GM21423 (cell line): ENCODE data around the gene EHD2.
A peak's percentile ranks its signal among the peaks of the same experiment; 100 is the strongest.
"Not testable (repeated sequence)": the region's sequence is repeated elsewhere in the genome, so short reads cannot be mapped to it uniquely, and the experiment has no call there.

Experiments
- ATAC-seq: cut with Tn5 transposase; IDR thresholded peaks from one replicate; pipeline ENCODE4 v1.9.1; 2021; ENCODE audit warnings: mild to moderate bottlenecking, moderate library complexity; ENCODE audit not compliant: unreplicated experiment

The EHD2 gene

DNA sequence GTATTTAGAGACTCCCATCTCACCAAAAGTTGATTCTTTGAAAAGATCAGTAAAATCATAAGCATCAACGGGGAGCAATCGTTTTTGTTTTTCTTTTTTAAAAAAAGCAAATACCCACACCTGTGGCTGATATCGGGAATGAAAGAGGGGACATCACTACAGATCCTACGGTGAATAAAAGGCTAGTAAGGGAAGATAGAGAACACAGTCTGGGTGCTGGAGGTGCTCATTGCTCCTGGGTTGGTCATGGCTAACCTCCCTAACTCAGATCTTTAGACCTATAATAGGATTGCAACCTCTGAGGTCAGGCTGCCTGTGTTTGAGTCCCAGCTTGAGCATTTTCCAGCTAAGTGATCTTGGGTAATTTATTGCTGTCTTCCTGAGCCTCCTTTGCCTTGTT lies 1.1 kb downstream of the EHD2 start:
- ATAC-seq: no peak

DNA sequence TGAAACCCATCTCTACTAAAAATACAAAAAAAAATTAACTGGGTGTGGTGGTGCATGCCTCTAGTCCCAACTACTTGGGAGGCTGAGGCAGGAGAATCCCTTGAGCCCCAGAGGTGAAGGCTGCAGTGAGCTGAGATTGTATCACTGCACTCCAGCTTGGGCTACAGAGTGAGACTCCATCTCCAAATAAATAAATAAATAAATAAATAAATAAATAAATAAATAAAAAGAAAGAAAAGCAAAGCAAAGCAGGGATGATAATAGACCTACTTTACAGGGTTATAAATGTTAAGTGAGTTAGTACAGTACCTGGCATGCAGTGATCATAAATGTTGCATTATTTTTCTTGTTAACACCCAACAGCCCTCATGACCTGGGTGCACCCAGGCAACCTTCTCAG lies 1.6 kb downstream of the EHD2 start:
- not testable (repeated sequence) for ATAC-seq

DNA sequence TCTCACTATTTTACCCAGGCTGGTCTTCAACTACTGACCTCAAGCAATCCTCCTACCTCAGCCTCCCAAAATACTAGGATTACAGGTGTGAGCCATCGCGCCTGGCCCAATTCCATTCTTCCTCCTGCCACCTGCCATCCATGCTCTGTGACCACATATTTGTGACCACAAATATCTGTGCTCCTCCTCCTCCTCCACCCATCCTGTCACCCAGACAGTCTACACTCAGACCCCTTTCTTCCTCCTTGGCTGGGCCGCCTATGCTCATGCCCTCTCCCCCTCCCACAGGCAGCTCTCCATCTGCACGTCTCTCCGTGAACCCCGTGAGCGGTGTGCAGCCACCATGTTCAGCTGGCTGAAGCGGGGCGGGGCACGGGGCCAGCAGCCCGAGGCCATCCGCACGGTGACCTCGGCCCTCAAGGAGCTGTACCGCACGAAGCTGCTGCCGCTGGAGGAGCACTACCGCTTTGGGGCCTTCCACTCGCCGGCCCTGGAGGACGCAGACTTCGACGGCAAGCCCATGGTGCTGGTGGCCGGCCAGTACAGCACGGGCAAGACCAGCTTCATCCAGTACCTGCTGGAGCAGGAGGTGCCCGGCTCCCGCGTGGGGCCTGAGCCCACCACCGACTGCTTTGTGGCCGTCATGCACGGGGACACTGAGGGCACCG lies 3.2 kb downstream of the EHD2 start:
- ATAC-seq: no peak

DNA sequence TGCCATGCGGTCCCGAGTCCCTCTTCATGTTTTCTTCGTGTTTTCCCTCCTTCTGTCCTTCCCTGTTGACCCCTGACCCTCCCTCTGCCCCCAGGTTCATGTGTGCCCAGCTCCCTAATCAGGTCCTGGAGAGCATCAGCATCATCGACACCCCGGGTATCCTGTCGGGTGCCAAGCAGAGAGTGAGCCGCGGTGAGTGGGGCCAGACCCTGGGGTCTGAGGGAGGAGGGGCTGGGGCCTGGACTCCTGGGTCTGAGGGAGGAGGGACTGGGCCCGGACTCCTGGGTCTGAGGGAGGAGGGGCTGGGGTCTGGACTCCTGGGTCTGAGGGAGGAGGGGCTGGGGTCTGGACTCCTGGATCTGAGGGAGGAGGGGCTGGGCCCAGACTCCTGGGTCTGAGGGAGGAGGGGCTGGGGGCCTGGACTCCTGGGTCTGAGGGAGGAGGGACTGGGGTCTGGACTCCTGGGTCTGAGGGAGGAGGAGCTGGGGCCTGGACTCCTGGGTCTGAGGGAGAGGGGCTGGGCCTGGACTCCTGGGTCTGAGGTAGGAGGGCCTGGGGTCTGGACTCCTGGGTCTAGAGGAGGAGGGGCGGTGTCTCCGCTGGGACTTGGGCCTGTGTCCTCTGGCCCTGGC lies 5.3 kb downstream of the EHD2 start:
- not testable (repeated sequence) for ATAC-seq

DNA sequence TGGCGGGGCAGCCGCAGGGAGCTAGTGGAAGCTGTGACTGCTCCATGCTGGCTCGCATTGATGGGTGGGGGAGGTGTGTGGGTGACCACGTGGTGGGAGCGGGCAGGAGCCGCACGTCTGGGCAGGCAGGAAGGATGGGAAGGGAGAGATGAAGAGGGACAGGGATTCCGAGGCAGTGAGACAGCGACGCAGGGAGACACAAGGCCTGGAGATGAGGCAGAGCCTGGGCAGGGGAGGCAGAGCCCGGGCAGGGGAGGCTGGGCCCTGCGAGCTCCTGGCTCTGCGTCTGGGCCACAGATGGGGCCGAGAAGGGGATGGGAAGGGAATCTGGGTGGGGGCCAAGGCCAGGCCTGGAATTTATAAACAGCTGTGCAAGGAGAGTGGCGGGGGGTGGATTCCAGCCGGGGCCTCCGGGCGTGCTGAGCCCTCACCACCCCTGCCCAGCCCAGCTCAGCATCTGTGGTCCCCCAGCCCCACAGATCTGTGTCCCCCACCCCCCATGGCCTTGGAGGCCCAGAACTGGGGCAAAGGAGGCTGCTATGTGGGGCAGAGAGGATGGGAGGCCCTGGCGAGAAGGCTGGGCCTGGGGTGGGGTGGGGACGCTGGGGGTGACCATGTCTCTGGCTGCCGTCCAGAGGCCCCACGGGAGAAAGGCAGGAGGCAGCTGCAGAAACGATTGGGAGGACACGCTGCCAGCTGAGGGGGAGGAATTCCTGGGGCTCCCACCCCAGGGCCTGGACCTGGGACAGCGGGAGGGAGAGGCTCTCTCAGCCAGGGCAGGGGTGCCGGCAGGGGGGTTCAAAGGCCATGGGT lies 6.0 kb downstream of the EHD2 start:
- ATAC-seq: no peak

DNA sequence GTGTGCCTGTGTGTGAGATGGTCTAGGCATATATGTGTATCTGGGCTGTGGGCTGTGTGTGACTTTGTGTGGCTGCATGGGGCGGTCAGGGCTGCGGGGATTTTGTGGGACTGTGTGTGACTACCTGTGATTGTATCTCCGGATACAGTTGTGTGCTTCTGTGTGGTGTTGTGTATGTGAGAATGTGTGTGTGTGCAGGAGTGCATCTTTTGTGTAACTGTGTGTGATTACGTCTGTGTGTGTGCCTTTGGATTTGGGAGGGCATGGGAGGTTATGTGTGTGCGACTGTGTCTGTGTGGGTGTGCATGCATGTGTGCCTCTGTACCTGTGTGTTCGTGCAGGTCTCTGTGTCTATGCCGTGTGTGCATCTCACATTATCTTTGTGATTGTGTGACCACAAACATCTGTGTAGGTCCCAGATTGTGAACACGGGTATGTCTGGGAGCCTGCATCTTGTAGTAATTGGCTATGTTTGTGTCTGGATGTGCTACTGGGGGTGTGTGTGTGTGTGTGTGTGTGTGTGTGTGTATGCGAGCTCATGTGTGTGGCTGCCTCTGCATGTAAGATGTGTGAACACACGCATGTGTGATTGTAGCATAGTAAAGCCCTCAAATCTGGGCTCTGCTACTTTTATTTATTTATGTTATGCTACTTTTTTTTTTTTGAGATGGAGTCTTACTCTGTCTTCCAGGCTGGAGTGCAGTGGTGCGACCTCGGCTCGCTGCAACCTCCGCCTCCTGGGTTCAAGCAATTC lies 7.6 kb downstream of the EHD2 start:
- ATAC-seq: no peak

DNA sequence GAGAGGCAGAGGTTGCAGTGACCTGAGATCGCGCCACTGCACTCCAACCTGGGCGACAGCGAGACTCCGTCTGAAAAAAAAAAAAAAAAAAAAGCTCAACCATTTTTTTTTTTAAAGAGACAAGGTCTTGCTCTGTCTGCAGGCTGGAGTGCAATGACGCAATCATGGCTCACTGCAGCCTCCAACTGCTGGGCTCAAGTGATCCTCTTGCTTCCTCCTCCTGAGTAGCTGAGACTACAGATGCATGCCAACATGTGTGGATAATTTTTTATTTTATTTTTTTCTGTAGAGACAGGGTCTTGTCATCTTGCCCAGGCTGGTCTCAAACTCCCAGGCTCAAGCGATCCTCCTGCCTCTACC lies 10.3 kb downstream of the EHD2 start:
- no peak for ATAC-seq

DNA sequence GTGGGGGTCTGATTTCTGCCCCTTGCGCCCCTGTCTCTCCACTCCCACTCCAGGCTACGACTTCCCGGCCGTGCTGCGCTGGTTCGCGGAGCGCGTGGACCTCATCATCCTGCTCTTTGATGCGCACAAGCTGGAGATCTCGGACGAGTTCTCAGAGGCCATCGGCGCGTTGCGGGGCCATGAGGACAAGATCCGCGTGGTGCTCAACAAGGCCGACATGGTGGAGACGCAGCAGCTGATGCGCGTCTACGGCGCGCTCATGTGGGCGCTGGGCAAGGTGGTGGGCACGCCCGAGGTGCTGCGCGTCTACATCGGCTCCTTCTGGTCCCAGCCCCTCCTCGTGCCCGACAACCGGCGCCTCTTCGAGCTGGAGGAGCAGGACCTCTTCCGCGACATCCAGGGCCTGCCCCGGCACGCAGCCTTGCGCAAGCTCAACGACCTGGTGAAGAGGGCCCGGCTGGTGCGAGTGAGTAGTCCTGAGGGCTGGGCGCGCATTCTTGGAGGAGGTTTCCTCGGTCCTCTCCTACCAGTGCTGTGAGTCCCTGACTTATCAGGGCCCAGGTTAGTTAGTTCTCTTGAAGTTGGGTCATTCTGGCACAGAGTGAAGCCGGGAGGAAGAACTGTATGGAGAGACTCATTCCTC lies 12.7 kb downstream of the EHD2 start:
- ATAC-seq: no peak

DNA sequence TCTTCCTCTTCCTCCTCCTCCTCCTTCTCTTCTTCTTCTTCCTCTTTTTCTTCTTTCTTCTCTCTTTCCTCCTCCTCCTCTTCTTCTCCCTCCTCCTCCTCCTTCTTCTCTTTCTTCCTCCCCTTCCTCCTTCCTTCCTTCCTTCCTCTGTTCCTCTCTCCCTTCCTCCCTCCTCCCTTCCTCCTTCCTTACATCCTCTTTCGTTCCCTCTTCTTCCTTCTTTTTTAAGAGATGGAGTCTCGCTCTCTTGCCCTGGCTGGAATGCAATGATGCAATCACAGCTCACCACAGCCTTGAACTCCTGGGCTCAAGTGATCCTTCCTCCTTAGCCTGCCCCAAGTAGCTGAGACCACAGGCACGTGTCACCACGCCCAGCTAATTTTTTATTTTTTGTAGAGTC lies 13.2 kb downstream of the EHD2 start:
- ATAC-seq: no peak

DNA sequence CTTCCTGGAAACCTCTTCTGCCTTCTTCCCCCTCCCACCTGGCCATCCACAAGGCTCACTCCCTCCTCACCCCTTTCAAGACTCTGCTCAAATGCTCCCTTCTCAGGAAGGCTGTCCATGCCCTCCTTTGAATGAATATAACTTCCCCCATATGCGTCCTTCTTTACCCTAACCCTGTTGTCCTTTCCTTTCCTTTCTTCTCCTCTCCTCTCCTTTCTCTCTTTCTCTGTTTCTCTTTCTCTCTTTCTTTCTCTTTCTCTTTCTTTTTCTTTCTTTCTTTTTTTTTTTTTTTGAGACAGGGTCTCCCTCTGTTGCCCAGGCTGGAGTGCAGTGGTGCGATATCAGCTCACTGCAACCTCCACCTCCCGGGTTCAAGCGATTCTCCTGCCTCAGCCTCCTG lies 15.1 kb downstream of the EHD2 start:
- not testable (repeated sequence) for ATAC-seq

DNA sequence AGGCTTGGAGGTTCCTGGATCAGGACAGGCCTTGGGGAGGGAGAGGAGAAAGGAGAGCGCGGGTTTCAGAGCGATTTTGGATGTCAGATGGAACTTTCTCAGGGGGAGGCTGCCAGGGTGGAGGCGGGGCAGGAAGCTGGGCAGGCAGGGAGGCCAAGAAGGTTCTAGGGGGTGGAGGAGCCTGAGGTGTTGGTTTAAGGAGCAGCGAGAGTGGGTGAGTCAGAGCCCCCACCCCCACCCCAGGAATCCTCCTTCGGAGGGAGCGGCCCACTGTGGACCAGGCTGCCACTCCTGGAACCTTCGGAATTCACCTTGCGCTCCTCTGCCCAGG lies 16.2 kb downstream of the EHD2 start:
- no peak for ATAC-seq

DNA sequence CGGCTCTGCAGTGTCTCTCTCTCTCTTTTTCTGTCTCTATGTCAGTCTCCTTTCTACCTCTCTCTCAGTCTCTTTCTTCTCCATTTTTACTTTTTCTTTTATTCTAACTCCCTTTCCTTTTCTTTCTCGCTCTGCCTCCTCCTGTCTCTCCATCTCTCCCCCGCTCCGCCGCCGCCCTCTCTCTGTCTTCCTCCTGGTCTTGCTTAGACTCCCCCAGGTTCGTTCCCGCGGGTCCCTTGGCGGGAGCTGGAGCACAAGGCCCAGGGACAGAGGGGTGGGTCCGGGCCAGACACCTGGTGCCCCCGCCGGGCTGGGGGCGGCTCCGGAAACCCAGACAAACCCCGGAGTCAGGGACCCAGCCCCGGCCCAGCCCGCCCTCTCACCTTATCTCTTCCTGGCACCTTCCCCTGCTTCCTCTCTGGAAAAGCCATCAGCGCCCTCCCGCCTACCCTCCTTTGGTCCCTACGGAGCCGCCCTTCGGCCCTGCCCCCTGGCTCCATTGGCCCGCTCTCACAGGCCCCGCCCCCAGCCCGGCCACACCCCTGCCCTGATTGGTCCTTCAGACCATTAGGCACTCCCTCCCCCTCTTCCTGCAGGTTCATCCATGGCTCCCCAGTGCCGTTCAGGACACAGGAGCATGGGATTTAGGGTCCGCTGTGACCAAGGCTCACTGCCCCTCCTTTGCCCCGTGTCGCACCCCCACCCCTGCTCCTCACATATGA lies 16.7 kb downstream of the EHD2 start:
- no peak for ATAC-seq

DNA sequence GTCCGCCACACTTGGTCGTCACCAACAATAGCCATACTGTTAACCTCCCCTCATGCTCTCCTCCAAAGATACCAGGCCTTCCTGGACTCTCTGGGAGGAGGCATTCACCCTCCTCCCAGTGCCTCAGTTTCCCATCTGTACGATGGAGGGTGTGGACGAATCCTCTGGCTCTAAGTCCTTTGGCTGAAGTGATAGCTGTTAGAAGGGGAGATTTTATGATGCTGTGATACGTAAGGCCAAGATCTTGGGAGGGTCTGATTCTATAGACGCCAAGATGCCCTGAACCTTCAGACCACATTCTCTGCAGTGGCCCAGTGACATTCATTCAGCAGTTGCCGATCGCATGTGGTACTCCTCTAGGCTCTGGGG lies 17.3 kb downstream of the EHD2 start:
- no peak for ATAC-seq

DNA sequence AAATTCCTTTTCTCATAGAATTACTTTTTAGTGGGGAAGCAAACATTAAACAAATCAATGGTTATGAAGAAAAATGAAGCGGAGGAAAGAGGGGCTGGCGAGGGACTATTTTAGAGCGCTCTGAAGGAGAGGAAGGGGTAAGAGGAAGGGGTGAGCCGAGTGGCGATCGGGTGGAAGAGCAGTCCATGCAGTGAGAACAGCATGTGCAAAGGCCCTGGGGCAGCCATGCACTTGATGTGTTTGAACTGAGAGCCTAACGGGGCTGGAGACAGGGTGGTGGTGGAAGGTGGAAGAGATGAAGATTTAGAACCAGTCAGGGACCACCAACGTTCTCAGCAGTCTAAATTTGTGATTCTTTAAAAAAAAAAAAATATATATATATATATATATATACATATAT lies 17.7 kb downstream of the EHD2 start:
- no peak for ATAC-seq

DNA sequence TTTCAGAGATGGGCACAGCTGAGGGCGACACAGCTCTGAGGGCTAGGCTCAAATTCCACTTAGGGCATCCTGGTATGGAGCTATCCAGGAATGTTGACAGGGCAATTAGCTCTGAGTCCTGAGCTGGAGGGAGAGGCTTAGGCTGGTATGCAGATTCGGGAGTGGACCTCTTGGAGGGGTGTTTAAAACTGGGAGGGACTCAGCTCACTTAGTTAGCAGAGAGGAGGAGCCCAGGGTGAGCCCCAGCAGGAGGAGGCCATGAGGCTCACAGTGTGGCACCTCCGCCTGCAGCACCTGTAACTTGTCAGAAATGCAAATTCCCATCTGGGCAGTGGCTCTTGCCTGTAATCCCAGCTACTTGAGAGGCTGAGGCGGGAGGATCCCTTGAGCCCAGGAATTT lies 21.9 kb downstream of the EHD2 start:
- ATAC-seq: no peak

DNA sequence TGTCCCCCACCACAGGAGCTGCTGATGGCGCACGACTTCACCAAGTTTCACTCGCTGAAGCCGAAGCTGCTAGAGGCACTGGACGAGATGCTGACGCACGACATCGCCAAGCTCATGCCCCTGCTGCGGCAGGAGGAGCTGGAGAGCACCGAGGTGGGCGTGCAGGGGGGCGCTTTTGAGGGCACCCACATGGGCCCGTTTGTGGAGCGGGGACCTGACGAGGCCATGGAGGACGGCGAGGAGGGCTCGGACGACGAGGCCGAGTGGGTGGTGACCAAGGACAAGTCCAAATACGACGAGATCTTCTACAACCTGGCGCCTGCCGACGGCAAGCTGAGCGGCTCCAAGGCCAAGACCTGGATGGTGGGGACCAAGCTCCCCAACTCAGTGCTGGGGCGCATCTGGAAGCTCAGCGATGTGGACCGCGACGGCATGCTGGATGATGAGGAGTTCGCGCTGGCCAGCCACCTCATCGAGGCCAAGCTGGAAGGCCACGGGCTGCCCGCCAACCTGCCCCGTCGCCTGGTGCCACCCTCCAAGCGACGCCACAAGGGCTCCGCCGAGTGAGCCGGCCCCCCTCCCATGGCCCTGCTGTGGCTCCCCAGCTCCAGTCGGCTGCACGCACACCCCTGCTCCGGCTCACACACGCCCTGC lies 27.8 kb downstream of the EHD2 start:
- no peak for ATAC-seq

DNA sequence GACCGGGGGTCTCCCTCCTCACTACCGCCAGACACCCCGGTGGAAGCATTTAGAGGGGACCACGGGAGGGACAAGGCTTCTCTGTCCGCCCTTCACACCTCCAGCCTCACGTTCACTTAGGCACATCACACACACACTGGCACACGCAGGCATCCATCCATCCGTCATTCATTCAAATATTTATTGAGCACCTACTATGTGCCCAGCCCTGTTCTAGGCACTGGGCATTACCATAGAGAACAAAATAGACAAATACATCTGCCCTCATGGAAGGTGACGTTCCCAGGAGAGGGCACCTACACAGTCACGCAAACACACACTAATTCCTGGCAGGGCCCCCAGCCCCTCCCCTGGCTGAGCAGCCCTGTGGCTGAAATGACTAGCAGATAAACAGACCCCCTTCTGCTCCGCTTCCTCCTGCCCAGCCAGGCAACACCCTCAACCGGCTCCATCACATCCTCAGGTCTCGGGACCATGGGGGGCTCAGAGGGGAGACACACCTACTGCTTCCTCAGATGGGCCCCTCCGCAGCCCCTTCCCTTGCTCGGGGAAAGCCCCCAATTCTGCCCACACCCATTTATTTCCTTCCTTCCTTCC lies 28.4 kb downstream of the EHD2 start:
- ATAC-seq: no peak

DNA sequence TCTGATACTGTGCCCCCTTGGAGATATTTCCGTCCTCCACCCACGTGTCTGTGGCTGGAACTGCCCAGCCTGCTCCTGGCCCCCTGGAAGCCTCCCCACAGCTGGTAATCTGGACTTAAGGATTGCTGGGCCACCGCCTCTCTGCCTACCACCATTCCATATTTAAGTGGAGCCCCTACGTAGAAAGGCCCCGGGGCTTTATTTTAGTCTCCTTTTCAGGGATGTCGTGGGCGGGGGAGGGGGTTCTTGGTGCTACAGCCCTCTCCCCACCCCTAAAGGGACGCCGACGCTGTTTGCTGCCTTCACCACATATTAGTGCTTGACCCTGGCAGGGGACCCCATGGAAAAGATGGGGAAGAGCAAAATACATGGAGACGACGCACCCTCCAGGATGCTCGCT lies 29.4 kb downstream of the EHD2 start:
- no peak for ATAC-seq

DNA sequence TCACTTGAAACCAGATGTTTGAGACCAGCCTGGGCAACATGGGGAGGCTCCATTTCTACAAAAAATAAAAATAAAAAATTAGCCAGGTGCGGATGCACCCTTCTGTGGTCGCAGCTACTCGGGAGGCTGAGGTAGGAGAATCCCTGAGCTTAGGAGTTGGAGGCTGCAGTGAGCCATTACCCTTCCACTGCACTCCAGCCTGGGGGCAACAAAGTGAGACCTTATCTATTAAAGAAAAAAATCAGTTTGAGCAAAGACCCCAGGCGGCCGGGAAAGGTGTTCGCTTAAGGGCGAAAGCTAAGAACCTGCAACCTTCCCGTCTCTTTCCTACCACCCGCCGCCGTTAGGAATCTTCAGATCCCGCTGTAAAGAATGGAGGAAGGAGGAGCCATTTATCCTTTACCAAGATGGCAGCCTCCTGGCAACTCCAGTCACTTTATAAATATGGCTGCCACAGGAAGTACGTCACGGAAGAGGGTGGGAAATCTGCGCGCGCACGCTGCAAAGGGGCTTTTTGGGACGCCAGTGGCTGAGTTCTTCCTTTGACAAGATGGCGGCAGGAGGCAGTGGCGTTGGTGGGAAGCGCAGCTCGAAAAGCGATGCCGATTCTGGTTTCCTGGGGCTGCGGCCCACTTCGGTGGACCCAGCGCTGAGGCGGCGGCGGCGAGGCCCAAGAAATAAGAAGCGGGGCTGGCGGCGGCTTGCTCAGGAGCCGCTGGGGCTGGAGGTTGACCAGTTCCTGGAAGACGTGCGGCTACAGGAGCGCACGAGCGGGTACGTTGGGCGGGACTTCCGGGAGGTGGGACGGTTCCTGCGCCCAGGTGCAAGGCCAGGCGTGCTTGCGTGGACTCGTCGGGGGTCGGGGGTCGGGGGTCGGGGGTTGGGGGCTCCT lies 32.0 kb downstream of the EHD2 start, which contains the start of gene NOP53:
NOP53 (plus strand) TSS at position 537 of the 892 bp plus-strand sequence; CDS start at position 551, 14 bp downstream.
- ATAC-seq: peak; percentile 74
